Measurements from ENCODE around the gene PPM1H.

The PPM1H gene

GRCh38 chr12:62800707-62801400 is 134.1 kb downstream of the PPM1H start:
- H3K4me3 ChIP-seq (ENCODE audit: control insufficient read depth, low read depth, low read length): no peak overlapping the region
- TF ChIP-seq CTCF (conservative IDR thresholded peaks at IDR 0.05; ENCODE audit: control insufficient read depth, insufficient read depth, low read depth, low read length): no peak
- DNase-seq (ENCODE audit: low read depth): peak; percentile 79

GRCh38 chr12:62799766-62800406 is 135.1 kb downstream of the PPM1H start:
- H3K4me3 ChIP-seq (ENCODE audit: control insufficient read depth, low read depth, low read length): no peak overlapping the region
- no peak for TF ChIP-seq CTCF (conservative IDR thresholded peaks at IDR 0.05; ENCODE audit: control insufficient read depth, insufficient read depth, low read depth, low read length)
- no peak for DNase-seq (ENCODE audit: low read depth)

GRCh38 chr12:62799126-62799736 is 135.7 kb downstream of the PPM1H start:
- TF ChIP-seq CTCF (conservative IDR thresholded peaks at IDR 0.05; ENCODE audit: control insufficient read depth, insufficient read depth, low read depth, low read length): peak; percentile 98
- DNase-seq (ENCODE audit: low read depth): peak; percentile 72
- no peak overlapping the region for H3K4me3 ChIP-seq (ENCODE audit: control insufficient read depth, low read depth, low read length)

- no peak for TF ChIP-seq CTCF (conservative IDR thresholded peaks at IDR 0.05; ENCODE audit: control insufficient read depth, insufficient read depth, low read depth, low read length)
- no peak for DNase-seq (ENCODE audit: low read depth)
- no peak overlapping the region for H3K4me3 ChIP-seq (ENCODE audit: control insufficient read depth, low read depth, low read length)
Measured at GRCh38 chr12:62794218-62794583, 140.7 kb downstream of the PPM1H start.

DNA sequence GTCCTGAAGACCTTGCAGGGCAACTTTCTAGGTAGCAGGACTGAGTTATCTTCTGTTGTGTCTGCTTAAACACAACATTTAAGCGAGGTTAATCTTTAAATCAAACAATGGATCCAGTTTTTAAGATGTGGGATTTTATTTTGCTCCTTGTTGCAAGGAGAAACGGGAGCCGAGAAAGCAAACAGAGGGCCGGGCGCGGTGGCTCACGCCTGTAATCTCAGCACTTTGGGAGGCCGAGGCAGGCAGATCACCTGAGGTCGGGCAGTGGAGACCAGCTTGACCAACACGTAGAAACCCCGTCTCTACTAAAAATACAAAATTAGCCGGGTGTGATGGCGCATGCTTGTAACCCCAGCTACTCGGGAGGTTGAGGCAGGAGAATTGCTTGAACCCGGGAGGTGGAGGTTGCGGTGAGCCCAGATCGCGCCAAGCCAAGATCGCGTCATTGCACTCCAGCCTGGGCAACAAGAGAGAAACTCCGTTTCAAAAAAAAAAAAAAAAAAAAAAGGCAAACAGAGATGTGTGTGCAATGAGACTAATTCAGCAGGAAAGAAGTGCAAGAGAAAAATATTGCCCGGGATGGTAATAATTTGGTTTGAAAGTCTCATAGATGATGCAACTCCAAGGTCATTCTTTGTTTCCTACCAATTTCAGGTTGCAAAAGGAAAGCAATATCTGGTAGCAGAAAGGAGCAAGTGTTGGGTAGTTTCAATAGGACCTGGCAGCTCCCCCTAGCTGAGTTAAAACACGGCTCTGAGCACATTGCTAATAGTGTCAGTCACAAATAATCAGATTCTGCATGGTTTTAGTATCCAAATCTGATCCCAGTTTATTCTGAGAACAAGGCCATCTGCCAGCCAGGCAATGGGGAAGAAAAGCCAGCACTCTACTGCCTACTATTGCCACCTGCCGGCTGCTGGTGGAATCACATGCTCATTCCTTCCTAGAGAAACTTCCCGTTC is 141.4 kb downstream of the PPM1H start:
- TF ChIP-seq CTCF (conservative IDR thresholded peaks at IDR 0.05; ENCODE audit: control insufficient read depth, insufficient read depth, low read depth, low read length): peak; percentile 97
- H3K4me3 ChIP-seq (ENCODE audit: control insufficient read depth, low read depth, low read length): no peak overlapping the region
- DNase-seq (ENCODE audit: low read depth): peak; percentile 94

- no peak for DNase-seq (ENCODE audit: low read depth)
- H3K4me3 ChIP-seq (ENCODE audit: control insufficient read depth, low read depth, low read length): no peak overlapping the region
- TF ChIP-seq CTCF (conservative IDR thresholded peaks at IDR 0.05; ENCODE audit: control insufficient read depth, insufficient read depth, low read depth, low read length): no peak
Measured at GRCh38 chr12:62792236-62792870, 142.6 kb downstream of the PPM1H start.
